D341Med (cell line): ENCODE data around the gene GPR89B.
"Not testable (repeated sequence)": the region's sequence is repeated elsewhere in the genome, so short reads cannot be mapped to it uniquely, and the experiment has no call there.

ENCODE experiments used
- DNase-seq: peaks from one replicate; pipeline ENCODE4 v3.0.0; 2012; ENCODE audit warnings: low spot score

GPR89B gene

GRCh38 chr1:148032690-148033089, 104.5 kb downstream of the GPR89B start:
- DNase-seq: not testable (repeated sequence)

GRCh38 chr1:148033147-148033546, 104.9 kb downstream of the GPR89B start:
- not testable (repeated sequence) for DNase-seq

- not testable (repeated sequence) for DNase-seq
Observed at GRCh38 chr1:148037850-148038461, 109.7 kb downstream of the GPR89B start.

GRCh38 chr1:148038462-148039333, 110.5 kb downstream of the GPR89B start:
- DNase-seq: not testable (repeated sequence)
